GM18867 (cell line): Measurements from ENCODE around the gene LRRD1.
A peak's percentile ranks its signal among the peaks of the same experiment; 100 is the strongest.
"Not testable (repeated sequence)": the region's sequence is repeated elsewhere in the genome, so short reads cannot be mapped to it uniquely, and the experiment has no call there.

ENCODE experiments used
- ATAC-seq: cut with Tn5 transposase; IDR thresholded peaks from one replicate; pipeline ENCODE4 v1.9.1; 2021; ENCODE audit warnings: mild to moderate bottlenecking, moderate library complexity; ENCODE audit not compliant: unreplicated experiment

LRRD1 gene

DNA sequence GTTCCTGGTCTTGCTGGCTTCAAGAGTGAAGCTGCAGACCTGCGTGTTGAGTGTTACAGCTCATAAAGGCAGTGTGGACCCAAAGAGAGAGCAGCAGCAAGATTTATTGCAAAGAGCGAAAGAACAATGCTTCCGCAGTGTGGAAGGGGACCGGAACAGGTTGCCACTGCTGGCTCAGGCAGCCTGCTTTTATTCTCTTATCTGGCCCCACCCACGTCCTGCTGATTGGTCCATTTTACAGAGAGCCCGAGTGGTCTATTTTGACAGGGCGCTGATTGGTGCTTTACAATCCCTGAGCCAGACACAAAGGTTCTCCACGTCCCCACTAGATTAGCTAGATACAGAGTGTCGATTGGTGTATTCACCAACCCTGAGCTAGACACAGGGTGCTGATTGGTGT lies 36.2 kb downstream of the LRRD1 start:
- ATAC-seq, result not testable (repeated sequence)

DNA sequence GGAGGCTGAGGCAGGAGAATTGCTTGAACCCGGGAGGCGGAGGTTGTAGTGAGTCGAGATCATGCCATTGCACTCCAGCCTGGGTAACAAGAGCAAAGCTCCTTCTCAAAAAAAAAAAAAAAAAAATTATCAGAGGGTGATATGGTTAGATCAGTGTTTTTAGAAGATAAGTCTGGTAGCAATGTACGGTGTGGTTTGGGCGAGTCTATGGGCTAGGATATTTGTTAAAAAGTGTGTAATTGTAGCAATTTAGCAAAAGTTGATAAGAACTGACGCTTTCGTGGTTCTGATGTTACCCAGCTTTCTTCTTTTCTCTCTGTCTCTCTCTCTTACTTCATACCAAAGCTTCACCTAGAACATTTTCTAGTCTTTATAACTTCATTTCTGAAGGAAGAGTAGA lies 37.8 kb downstream of the LRRD1 start:
- no peak for ATAC-seq

DNA sequence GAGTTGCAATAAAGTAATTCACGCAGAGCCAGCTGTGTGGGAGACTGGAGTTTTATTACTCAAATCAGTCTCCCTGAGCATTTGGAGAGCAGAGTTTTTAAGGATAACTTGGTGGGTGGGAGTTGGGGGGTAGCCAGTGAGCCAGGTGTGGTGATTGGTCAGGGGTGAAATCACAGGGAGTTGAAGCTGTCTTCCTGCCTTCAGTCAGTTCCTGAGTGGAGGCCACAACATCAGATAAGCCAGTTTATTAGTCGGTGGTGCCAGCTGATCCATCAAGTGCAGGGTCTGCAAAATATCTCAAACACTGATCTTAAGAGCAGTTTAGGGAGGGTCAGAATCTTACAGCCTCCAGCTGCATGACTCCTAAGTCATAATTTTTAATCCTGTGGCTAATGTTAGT lies 41.4 kb downstream of the LRRD1 start:
- no peak for ATAC-seq

DNA sequence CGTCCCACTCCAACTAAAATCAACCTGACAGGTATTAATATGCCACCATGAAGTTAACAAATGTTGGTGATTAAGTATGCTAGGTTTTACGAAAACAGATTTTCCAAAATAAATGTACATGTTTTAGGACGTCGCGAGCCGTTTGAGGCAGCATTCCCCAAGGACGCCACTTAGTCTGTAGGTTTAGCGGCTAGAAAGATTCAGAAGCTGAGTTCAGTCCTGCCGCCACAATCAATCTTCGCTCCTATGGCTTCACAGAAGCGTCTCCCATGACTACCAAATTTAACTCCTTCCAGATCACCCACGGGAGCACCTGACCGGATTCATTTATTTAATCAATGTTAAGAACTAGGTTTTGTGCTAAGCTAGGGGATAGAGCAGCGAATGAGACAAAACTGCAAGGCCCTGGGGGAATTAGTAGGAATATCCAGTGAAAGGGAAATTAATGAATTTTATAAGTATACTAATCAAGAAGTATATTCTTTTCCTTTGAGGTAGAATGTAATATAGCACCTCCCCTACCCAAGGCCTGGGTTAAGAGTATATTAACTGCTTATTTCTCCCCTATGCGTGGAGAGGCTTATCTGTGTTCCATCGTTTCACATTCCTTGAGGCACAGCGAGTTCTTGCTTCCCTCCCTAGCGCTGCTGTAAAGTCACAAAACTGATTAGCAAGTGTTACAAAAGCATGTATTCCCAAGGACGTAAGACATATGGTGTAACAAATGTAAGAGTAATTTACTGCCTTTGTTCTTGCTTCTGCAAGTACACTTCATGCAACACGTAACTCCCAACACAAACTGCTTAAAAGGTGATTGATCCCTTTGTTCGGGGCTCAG lies 43.7 kb downstream of the LRRD1 start:
- ATAC-seq, result no peak

DNA sequence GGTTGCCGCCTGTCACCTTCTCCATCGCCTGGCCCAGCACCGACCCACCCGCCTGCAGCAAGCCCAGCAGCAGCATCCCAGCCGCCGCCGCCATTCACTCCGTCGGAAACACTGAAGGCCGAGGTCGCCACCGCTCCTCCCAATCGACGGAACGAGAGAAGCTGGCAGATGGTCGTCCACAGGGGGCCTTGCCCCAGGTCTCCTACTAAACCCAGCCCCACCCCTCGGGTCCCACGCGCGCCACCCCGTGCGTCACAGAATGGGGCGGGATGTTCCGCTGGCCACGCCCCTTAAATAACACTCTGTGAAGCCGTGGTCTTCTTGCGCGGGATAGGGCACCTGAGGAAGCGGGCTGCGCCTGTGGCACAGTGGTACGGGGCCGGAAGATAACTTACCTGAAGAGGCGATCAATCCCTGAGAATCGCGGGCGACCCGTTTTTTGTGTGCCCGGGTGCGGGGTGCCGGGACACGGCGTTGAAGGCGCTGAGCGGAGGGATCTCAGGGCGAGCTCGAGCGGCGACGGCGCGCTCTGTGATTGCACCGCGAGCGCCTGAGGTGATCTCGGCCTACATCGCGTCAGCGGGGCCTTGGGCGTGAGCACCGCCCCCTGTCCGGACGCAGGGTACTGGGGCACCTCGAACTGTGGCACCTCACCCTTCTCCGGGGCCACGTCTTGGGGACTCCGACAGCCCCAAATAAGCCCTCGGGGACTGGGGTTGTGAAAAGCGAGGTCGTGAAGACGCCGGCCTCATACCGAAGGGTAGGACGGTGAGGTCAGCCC lies 44.5 kb downstream of the LRRD1 start, which contains the start of gene CYP51A1:
TSS of gene CYP51A1 (minus strand) at position 207 of the 781 bp plus-strand sequence. CDS start at position 94, 113 bp downstream.
- ATAC-seq, result peak; percentile 90

DNA sequence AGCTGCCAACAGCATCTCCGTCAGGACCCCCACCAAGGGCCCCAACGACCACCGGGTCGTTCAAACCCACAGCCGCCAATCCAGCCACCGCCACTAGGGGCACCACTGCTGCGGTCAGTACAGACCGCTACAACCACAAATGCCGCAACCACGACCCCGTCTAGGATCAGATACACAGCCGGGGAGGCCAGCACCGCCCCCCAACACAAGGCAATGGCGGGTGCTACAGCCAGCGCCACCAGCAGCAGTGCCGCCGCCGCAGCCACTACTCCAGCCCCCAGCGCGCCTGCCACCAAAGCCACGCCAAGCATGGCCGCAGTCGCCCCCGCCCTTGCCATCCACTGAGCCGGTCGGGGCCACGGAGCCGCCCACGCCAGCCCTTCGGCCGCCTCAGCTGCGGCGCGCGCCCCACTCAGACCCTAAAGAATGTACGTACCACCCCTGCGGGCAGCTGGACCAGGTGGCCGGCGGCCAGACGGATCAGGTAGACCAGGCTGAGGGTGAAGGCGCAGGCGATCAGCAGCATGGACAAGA lies 45.1 kb downstream of the LRRD1 start:
- ATAC-seq, result peak; percentile 34

DNA sequence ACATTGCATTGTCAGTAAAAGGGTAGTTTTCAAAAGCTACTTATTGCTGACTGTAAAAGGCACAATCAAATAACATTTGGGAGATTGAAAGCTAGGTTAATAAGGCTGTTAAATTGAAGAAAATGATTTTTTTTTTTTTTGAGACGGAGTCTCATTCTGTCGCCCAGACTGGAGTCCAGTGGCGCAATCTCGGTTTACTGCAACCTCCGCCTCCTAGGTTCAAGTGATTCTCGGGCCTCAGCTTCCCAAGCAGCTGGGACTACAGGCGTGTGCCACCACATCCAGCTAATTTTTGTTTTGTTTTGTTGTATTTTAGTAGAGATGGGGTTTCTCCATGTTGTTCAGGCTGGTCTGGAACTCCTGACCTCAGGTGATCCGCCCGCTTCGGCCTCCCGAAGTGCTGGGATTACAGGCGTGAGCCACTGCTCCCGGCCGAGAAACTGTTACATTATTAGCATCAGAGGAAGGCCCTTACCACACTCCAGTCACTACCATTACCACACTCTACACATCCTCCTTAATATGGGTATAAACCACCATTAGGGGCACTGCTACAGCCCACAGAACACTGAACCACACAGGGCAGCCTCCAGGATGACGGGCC lies 45.7 kb downstream of the LRRD1 start:
- ATAC-seq, result no peak

DNA sequence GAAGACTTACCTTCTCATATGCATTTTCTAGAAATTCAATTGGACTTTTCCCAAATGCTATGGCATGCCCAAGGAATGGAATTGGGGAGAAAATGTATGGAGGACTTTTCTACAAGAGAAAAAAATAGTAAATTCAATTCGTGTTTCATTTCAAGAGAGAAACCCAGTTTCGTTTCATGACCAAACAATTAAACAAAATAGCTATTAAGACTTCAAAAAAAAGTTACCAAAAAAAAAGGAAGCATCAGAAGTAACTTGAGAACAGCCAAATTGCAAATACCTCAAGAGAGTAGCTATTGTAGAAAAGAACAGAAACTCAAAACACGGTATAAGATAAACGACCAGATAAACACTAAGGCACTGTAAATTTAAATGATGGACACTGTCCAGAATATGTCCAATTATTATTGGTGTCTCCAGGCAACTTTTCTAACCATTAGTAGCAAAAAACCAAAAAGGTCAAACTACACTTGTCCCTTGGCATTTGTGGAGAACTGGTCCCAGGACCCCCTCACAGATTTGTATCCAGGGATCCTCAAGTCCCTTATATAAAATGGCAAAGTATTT lies 47.1 kb downstream of the LRRD1 start:
- ATAC-seq, result no peak

DNA sequence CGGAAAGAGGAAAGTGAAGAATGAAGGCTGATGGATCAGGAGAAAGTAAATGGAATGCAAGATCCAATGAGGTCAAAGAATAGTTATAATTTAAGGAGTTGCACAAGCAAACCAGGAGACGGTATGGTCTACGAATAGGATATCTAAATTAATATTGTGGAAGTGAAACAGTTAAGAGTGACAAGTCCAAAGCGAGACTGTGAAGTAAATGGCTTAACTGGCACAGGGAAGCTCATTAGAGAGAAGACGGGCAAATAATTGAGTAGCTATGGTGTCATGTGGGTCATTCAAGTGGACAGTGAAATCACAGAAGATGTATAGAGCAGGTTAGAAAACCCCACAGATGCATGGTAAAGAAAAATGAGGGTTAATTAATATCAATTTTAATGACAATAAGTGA lies 47.8 kb downstream of the LRRD1 start:
- ATAC-seq, result no peak

DNA sequence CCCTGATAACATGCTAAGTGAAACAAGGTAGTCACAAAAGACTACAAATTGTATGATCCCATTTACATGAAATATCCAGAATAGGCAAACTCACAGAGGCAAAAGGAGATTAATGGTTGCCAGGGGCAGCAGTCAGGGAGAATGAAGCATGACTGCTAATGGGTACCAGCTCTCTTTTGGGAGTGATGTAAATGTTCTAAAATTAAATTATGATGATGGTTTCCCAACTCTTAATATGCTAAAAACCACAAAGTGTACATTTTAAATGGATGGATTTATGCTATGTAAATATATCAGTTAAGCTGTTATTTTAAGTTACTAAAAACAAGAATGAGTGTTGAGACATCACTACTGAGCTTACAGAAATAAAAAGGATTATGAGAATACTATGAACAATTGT lies 57.3 kb downstream of the LRRD1 start:
- no peak for ATAC-seq

DNA sequence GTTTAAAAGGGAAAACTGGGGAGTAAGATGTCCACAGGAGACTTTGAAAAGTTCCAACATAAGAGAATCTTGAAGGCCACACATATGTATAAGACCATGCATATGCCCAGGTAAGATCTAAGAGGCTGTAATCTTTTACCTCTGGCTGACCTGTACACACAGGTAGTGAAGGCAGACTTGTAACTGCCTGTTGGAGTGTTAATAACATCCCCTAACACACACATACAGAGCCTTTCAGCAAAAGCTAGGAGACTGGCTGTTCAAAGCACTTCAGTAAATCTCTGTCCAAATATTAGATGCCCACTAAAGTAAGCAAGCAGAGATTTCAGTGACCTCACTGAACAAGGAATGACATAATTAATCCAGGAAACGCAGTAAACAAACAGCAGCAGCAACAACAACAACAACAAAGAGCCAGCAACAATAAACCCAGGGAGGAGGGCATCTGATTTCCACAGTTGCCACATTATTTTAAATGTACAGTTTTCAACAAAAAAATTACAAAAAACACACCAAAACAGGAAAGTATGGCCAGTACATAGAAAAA lies 59.7 kb downstream of the LRRD1 start:
- ATAC-seq, result no peak

DNA sequence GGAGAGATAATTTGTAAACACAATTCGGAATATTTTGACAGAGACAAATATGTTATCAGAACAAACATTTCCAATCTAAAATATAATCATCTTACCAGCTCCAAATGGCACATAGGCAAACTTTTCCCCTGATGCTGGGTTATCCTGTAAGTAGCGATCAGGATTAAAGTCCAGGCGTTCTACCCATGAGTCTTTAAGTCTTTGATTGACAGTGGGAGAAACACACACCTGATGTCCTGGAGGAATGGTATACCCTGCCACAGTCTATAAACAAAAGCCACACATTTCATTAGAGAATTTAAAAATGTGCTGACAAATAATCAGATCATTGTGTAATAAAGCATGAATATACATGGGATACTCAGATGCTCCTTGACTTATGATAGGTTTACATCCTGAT lies 62.0 kb downstream of the LRRD1 start:
- no peak for ATAC-seq

DNA sequence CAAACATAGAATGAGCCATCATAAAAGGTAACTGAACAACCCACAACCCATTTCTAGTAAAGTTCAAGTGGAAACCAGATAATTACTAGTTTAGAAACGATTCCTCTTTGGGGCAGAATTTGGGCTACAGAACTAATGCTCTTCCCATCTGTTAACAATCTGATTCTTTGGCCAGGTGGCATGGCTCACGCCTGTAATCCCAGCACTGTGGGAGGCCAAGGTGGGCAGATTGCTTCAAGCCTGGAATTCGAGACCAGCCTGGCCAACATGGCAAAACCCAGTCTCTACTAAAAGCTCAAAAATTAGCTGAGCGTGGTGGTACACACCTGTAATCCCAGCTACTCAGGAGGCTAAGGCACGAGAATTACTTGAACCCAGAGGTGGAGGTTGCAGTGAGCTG lies 63.1 kb downstream of the LRRD1 start:
- ATAC-seq, result no peak

DNA sequence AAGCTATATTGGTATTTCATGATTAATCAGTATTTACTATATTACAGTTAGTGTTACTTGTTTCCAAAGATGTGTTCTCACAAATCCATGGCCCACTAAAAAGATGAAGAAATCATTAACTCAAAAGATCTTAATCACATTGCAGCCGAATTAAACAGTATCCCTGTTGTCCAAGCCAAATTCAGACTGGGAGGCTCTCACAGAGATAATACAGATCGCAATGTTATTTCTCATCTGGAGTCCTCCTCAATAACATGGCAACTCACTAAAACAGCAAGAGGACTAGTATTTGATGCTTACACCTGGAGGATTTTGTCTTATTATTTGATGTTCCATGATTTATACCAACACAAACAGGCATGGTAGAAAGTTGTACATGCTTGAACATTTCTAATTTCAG lies 68.1 kb downstream of the LRRD1 start:
- no peak for ATAC-seq

DNA sequence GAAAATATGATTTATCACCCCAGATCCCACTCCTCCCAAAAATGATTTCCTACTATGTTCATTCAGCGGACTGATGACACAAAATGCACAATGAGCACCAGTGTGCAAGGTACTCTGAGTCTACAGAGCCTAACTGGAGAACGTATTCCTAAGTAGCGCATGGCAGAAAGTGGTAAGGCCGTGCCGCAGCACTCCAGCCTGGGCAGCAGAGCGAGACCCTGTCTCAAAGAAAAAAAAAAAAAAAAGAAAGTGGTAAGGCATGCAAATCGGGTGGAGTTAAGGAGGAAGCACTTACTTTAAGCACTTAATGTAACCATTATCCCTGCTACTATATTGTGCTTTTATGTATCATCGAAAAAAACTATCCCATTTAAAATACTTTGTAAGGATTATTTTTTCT lies 70.1 kb downstream of the LRRD1 start:
- no peak for ATAC-seq

DNA sequence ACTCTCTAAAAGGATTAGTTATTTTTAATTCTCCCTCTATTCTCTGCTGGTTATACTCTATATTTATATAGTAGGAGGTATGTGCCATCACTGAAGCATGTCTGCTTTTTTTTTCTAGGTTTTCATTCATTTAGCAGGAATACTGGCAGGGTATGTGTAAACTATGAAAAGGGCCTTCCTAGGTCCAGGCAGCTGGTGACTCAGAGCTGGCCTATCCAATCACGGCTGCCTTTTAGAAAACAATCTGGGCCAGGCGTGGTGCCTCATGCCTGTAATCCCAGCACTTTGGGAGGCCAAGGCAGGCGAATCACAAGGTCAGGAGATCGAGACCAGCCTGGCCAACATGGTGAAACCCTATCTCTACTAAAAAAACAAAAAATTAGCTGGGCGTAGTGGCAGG lies 76.1 kb downstream of the LRRD1 start:
- not testable (repeated sequence) for ATAC-seq

DNA sequence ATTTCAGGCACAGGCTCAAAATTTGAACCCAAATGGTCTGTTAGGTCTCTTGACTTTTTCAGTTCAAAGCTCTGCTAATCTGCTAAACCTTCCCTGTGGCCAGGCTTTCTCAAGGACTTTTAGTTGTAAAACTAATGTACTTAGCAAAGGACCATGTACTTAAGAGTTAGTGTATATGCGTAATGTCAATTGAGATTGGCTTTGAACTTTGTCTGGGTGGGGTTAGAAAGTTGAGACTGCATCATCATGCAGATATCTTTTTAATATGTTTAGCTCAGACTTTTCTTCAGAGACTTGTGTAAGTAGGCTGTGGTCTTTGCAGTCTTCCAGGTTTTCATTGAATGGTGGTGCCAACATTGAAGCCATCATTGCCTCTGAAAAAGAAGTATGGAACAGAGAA lies 78.4 kb downstream of the LRRD1 start:
- ATAC-seq, result no peak

DNA sequence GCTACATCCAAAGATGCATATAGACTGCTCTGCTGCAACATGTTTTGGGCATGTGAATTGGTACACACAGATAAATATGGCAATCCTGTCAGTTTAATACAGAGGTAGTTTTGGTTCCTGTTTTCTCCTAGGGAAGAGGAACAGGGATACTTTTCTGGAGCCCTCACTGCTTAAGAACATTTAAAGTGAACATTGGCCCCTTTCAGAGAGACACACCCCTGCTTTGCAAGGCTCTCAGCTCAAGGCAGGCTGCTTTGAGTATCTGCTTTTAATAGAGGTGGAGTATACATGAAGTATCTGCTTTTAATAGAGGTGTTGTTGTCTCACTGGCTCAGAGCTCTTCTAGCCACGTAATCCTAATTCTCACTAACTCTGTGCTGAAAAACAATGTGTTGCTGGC lies 83.6 kb downstream of the LRRD1 start:
- ATAC-seq, result no peak
